GM18526 (cell line): Measurements from ENCODE around the gene NKX2-2.

Experiments used
- POLR2A ChIP-seq: IDR thresholded peaks from 3 replicates; pipeline ENCODE4 v1.6.1; 2011; ENCODE audit not compliant: insufficient read length; ENCODE audit errors: extremely low read depth

NKX2-2 gene

GRCh38 chr20:21515300-21516179 is 1.7 kb upstream of the NKX2-2 start:
- TF ChIP-seq POLR2A = no peak

GRCh38 chr20:21514553-21515251 is 838 bp upstream of the NKX2-2 start:
- no peak for TF ChIP-seq POLR2A

GRCh38 chr20:21513181-21513663 is 642 bp downstream of the NKX2-2 start:
- no peak for TF ChIP-seq POLR2A

GRCh38 chr20:21512634-21513180 is 1.2 kb downstream of the NKX2-2 start:
- no peak for TF ChIP-seq POLR2A

- TF ChIP-seq POLR2A = no peak
These were observed 1.8 kb downstream of the NKX2-2 start for GRCh38 chr20:21511850-21512633.

GRCh38 chr20:21511485-21511849 is 2.4 kb downstream of the NKX2-2 start:
- no peak for TF ChIP-seq POLR2A

GRCh38 chr20:21510414-21511384 is 3.2 kb downstream of the NKX2-2 start:
- TF ChIP-seq POLR2A = no peak

GRCh38 chr20:21509597-21510371 is 4.1 kb downstream of the NKX2-2 start:
- no peak for TF ChIP-seq POLR2A

GRCh38 chr20:21509079-21509596 is 4.7 kb downstream of the NKX2-2 start:
- no peak for TF ChIP-seq POLR2A

GRCh38 chr20:21508230-21509078 is 5.4 kb downstream of the NKX2-2 start:
- no peak for TF ChIP-seq POLR2A

GRCh38 chr20:21507400-21508229 is 6.2 kb downstream of the NKX2-2 start:
- TF ChIP-seq POLR2A = no peak
